ENCODE results near the gene PLCXD1.
"Not testable (repeated sequence)": the region's sequence is repeated elsewhere in the genome, so short reads cannot be mapped to it uniquely, and the experiment has no call there.

The PLCXD1 gene

GRCh38 chrX:264006-264405 lies 17.2 kb upstream of the PLCXD1 start:
- DNase-seq, result not testable (repeated sequence)

DNA sequence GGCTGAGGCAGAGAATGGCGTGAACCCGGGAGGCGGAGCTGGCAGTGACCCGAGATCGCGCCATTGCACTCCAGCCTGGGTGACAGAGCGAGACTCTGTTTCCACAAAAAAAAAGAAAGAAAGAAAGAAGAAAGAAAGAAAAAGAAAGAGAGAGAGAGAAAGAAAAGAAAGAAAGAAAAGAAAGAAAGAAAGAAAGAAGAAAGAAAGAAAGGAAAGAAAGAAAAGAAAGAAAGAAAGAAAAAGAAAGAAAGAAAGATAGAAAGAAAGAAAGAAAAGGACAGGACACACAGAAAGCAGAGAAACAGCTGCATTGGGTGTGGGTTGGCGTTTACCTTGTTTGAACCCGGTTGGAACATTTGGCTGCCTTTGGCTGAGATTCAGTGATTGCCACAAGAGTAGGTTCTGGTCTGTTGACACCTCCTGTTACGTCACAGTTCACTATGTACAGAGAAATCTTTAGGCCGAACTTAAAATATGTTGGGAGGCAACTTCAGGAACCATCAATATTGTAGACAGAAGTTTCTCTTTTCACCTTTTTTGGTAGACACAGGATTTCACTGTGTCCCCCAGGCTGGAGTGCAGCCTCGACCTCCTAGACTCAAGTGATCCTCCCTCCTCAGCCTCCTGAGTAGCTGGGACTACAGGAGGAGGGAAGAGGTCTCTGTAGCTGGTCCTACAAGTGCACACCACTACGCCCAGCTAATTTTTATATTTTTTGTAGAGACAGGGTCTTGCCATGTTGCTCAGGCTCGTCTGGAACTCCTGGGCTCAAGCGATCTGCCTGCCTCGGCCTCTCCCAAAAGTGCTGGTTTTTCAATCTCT lies 16.3 kb upstream of the PLCXD1 start:
- no peak for DNase-seq

GRCh38 chrX:265502-265901 lies 15.7 kb upstream of the PLCXD1 start:
- no peak for DNase-seq

- DNase-seq, result no peak
Observed at GRCh38 chrX:267771-268261, 13.4 kb upstream of the PLCXD1 start.

DNA sequence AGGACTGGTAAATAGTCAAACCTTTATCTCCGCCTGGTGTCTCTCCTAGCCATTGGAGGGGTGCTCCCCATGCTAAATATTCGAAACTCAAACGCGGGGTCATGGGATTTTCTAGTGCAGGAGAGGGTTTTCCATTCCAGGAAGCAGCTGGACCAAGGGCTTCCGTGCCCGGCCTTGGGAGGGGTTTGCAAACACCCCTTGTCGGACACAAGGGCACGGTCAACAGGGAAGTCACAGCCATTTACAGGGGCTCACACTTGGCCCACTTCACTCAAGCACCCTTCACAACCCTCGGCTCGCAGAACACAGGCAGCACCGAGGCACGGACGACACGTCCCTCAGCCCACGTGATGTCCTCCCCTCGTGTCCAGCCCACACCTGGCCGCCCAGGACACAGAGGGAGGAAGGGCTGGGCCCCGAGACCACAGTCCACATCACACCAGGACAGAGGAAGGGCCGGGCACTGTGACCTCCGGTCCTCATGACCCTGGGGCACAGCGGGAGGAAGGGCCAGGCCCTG lies 10.3 kb upstream of the PLCXD1 start:
- no peak for DNase-seq

DNA sequence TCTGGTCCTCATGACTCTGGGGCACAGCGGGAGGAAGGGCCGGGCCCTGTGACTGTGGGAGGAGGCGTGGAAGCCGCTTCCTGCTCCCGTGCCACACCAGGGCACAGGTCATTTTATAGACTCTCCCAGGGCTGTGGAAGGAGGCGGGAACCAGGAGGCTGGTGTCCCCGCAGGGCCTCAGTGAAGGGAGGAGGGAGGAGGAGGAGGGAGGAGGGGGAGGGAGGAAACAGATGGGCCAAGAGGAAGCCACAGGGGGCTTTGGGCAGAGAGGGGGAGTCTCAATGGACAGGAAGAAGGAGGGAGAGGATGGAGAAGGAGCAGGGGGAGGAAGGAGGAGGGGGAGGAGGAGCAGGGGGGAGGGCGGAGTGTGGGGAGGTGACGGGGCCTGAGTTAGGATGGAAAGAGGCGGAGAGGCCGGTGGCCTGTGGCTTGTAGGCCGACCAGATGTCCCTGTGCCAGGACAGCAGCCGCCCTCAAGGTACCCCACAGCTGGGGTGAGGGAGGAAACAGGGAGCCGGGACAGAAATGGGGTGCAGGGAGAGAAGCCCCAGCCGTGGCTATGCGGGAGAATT lies 6.2 kb upstream of the PLCXD1 start:
- DNase-seq, result no peak

GRCh38 chrX:275476-275966 lies 5.7 kb upstream of the PLCXD1 start:
- no peak for DNase-seq

DNA sequence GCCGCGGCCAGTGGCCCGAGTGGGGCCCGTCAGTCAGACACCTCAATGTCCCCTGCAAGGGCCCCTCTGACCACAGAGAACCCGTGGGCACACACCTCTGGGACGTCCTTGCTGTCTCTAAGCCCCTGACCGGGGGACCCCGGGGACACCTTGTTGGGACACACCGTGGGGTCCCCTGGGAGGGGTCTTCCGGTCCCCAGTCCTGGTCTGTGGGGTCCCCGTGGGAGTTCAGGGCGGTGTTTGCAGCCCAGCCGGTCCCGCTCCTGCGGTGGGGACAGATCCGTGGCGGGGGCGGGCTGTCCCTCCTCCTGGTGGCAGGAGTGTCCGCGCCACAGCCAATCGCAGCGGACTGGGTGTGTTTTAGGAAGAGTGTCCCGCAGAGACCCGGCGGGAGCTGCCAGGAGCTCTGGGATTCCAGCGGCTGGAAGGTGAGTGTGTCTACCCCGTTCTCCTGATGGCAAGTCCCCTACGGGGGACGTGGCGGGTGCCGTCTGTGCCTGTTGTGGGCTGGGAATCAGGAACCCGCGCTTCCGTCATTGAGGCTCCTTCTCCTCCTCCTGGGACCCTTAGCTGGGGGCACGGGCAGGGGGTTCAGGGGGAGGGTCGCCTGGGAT lies 5.1 kb upstream of the PLCXD1 start:
- no peak for DNase-seq

GRCh38 chrX:276581-277201 lies 4.5 kb upstream of the PLCXD1 start:
- DNase-seq, result no peak

GRCh38 chrX:279757-280604 lies 1.2 kb upstream of the PLCXD1 start:
- not testable (repeated sequence) for DNase-seq

- not testable (repeated sequence) for DNase-seq
Observed at GRCh38 chrX:280722-281121, 459 bp upstream of the PLCXD1 start.

GRCh38 chrX:282000-282681 lies 960 bp downstream of the PLCXD1 start:
- not testable (repeated sequence) for DNase-seq

DNA sequence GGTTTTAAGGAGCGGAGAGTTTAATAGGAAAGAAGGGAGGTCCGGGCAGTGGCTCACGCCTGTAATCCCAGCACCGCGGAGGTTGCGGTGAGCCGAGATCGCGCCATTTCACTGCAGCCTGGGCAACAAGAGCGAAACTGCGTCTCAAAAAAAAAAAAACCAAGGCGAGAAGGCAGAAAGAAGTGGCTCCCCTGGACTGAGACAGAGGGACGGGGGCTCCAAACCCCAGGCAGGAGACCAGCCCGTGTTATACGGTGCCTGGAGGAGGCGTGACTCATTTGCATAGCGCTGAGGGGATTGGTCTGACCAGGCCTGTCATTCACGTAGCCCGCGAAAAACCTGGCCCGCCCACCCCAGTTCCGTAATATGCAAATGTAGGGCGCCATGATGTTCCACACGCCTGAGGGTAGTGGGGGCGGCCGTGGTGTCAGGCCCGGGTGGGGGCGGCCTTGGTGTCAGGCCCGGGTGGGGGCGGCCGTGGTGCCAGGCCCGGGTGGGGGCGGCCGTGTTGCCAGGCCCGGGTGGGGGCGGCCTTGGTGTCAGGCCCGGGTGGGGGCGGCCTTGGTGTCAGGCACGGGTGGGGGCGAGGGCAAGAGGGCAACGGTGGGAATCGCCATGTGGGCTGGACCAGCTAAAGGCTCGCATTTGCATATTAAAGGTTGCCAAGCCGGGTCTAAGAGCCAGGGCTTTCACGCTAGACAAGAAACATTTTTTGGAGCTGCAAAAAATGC lies 2.1 kb downstream of the PLCXD1 start:
- DNase-seq, result no peak

- DNase-seq, result no peak
Observed at GRCh38 chrX:285076-285677, 4.0 kb downstream of the PLCXD1 start.

DNA sequence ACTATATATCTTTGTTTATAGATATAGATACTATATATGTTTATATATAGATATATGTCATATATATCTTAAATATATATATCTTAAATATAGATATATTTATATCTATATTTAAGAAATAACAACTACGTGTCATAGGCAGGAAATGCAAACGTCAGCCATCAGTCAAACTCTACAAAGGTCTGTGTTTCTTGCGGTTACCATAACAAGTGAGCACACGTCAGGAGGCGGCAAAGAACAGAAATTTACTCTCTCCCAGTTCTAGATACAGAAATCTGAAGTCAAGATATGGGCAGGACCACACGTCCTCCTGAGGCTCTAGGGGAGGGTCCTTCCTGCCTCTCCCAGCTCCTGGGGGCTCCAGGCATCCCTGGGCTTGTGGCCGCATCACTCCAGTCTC lies 6.5 kb downstream of the PLCXD1 start:
- no peak for DNase-seq

DNA sequence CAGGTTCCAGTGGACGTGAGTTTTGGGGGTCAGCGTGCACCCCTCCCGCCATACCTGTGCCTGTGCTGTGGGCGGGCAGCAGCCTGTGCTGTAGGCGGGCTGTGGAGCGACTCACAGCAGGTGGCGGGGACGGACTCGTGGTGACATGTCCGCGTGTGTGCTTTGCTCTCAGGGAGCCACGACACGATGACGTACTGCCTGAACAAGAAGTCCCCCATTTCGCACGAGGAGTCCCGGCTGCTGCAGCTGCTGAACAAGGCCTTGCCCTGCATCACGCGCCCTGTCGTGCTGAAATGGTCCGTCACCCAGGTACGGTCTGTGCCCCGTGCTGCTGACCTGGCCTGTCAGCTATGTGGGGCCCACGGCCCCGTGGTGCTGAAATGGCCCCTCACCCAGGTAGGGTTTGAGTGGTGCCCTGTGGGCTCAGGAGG lies 7.4 kb downstream of the PLCXD1 start:
- no peak for DNase-seq

- no peak for DNase-seq
Observed at GRCh38 chrX:290476-291166, 9.4 kb downstream of the PLCXD1 start.

DNA sequence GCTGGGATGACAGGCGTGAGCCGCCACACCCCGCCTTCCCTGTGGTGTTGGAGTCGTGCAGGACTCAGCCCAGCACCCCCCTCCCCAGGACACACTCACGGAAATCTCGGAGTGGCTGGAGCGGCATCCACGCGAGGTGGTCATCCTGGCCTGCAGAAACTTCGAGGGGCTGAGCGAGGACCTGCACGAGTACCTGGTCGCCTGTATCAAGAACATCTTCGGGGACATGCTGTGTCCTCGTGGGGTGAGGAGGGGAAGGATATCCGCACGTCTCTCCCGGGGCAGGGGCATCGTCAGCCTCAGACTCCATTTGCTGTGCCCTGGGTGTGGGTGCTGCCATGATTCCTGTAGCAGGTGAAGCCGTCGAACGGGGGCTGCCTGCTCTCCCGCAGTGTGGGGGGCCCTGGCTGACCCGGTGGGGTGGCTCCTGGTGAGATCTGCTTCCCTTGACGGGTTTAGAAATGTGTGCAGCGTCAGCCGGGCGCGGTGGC lies 10.3 kb downstream of the PLCXD1 start:
- no peak for DNase-seq

Data from NCI-H1105 treated with DMSO at 0.1 percent for 48 hours (cell line).